Measurements from ENCODE around the gene RTKN2.

The RTKN2 gene

DNA sequence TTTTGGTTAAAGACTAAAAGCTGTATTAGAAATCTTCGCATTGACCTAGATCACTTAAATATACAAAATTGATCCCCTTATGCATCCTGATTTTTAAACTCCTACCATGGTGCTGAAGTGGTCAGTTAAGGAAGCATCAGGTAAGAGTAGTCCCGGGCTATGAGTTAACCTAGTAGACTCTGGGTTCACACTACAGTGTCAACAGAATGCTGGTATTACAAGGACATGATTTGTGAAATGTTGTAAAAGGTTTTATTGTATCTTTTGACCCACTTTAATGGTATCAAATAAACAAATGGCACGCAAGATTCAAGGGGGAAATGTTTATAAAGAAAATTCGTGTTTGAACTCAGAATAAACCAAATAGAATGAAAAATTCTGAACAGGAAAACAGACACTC is 36.8 kb downstream of the RTKN2 start:
- DNase-seq (ENCODE audit: low spot score): no peak
- TF ChIP-seq, protein P1, sequence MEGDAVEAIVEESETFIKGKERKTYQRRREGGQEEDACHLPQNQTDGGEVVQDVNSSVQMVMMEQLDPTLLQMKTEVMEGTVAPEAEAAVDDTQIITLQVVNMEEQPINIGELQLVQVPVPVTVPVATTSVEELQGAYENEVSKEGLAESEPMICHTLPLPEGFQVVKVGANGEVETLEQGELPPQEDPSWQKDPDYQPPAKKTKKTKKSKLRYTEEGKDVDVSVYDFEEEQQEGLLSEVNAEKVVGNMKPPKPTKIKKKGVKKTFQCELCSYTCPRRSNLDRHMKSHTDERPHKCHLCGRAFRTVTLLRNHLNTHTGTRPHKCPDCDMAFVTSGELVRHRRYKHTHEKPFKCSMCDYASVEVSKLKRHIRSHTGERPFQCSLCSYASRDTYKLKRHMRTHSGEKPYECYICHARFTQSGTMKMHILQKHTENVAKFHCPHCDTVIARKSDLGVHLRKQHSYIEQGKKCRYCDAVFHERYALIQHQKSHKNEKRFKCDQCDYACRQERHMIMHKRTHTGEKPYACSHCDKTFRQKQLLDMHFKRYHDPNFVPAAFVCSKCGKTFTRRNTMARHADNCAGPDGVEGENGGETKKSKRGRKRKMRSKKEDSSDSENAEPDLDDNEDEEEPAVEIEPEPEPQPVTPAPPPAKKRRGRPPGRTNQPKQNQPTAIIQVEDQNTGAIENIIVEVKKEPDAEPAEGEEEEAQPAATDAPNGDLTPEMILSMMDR (IDR thresholded peaks at IDR 0.05; ENCODE audit: borderline replicate concordance, control extremely low read depth, extremely low read depth, insufficient read depth, missing control alignments): no peak
- in situ Hi-C loops (cut with MboI; ENCODE audit: low sequenced_read_pairs, unreplicated experiment): no loop called here

DNA sequence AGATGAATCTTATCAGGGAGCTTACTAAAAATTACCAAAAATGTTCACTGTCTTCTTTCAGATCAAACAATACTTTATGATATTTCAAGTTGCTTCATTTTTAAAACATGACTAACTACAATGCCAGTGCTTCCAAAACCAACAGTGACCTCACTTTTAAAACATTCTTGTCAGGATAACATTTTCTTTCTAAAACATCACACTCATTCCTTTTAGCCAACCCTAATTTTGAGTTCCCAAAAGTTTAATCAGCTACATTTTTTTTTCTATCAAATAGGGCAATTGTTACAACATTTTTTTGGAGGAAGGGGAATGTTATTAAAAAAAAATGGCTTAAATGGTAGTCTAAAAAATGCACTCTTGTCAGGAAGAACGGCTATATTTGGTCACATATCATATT is 37.3 kb downstream of the RTKN2 start:
- TF ChIP-seq, protein P1 (IDR thresholded peaks at IDR 0.05; ENCODE audit: borderline replicate concordance, control extremely low read depth, extremely low read depth, insufficient read depth, missing control alignments): no peak
- in situ Hi-C loops (cut with MboI; ENCODE audit: low sequenced_read_pairs, unreplicated experiment): no loop called here
- DNase-seq (ENCODE audit: low spot score): no peak

DNA sequence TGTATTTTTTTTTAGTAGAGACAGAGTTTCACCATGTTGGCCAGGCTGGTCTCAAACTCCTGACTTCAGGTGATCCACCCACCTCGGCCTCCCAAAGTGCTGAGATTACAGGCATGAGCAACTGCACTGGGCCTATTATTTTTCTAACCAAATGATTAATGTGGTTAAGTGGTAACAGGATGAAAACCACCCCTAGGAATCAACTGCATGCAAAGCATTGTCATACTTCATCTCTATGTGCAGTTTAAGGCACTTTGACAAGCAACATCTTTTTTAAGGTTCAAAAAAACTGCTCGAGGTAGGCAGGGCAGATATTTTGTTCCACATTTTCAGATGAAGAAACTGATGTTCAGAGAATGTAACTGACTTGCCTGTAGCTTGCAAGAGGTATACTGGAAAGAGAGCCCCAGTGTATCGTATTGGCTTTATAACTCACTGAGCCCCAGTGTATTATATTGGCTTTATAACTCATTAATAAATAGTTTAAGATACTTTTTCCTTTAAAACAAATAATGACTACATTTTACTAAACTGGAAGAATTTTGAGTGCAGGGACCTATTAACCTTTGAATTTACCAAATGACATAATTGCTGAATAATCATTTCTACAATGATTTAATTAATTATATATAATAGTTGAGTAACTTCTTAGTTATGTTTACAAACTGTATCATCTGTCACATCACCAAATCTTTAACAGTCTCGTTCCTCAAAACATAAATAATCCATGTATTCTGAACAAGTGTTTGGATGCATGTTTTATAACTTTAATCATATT is 38.1 kb downstream of the RTKN2 start:
- in situ Hi-C loops (cut with MboI; ENCODE audit: low sequenced_read_pairs, unreplicated experiment): no loop called here
- DNase-seq (ENCODE audit: low spot score): no peak
- TF ChIP-seq, protein P1 (IDR thresholded peaks at IDR 0.05; ENCODE audit: borderline replicate concordance, control extremely low read depth, extremely low read depth, insufficient read depth, missing control alignments): no peak

DNA sequence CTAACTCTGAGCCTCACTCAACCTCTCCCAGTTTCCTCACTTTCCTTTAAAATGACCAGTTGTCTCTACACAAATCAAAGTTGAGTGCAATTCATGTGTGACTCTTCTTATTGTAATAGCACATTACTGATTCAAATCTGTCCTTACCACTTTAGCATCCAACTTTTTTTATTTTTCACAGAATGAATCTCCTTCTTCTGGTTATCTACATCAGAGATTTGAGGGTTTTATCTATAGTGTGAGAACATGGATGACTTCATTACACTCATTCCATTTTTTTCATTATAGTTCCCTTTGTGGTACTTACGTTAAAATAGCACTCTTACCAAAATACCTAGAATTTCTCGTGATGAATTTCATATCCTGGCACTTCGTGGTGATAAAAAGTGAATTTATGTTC is 43.3 kb downstream of the RTKN2 start:
- no peak for DNase-seq (ENCODE audit: low spot score)
- TF ChIP-seq, protein P1 (IDR thresholded peaks at IDR 0.05; ENCODE audit: borderline replicate concordance, control extremely low read depth, extremely low read depth, insufficient read depth, missing control alignments): no peak
- in situ Hi-C loops (cut with MboI; ENCODE audit: low sequenced_read_pairs, unreplicated experiment): no loop called here

DNA sequence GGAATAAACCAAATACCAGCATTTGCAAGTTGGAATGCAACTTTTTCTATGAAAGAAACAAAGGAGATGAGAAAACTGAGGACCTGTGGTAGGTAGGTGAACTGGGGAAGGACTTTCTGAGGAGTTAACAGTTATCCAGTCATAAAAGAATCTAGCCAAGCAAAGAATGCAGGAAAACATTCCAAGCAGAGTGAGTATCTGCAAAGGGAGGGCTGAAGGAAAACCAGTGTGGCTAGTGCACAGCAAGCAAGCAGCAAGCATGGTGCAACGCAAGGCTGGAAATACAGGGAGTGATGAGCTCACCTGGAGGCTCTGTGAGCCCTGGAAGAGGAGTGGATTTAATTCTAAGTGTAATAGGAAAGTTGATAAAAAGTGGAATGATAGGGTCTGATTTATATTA is 44.0 kb downstream of the RTKN2 start:
- in situ Hi-C loops (cut with MboI; ENCODE audit: low sequenced_read_pairs, unreplicated experiment): no loop called here
- TF ChIP-seq, protein P1 (IDR thresholded peaks at IDR 0.05; ENCODE audit: borderline replicate concordance, control extremely low read depth, extremely low read depth, insufficient read depth, missing control alignments): no peak
- DNase-seq (ENCODE audit: low spot score): no peak

DNA sequence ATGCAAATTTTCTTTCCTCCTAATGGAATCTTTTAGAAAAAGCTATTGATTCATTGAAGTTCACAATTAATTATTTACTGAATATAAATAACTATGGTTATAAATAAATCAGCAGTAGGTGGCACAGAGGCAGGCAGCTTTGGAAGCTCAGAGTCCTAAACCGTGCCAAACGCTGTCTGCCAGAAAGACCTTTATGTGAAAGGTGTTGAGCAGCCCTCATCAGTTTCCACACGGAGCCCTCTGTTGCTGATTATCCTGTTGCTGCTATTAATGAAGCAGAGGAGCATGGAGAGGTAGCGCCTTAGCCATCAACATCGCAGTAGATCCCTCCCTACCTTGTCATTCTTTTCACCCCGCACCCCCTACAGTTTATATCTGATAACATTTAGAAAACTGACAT is 51.0 kb downstream of the RTKN2 start:
- no peak for DNase-seq (ENCODE audit: low spot score)
- in situ Hi-C loops (cut with MboI; ENCODE audit: low sequenced_read_pairs, unreplicated experiment): no loop called here
- TF ChIP-seq, protein P1 (IDR thresholded peaks at IDR 0.05; ENCODE audit: borderline replicate concordance, control extremely low read depth, extremely low read depth, insufficient read depth, missing control alignments): no peak
